ENCODE results near the gene SMS. TPM values are rescaled to one million over a fixed set of nuclear protein-coding genes. Genes with fewer than 3 reads are reported as not detected.

SMS gene
- total and polyA plus RNA-seq, 2 of the 13 experiments (the other 11 are each of a cell fraction or from before 2014, with no cell fraction given): 40.5 to 91.9 TPM

DNA sequence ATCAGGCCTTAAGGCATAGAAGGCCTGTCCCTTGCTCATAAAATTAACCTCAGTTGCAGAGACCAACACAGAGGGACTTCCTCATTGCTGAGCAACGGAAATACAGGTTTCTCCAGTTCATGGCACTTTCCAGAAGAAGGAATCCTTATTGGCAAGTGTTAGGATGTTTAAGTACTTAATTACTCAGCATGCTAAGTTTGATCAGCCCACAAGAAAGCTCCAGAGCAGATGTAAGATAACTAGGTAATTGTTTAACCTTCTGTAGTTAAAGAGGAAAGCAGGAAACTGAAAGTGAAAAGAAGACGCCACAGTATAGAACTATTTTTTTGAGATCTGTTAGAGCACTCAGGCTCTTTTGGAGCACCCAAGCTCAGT is 33.5 kb downstream of the SMS start:
- Histone ChIP-seq H3K27ac (ENCODE audit: extremely low read length, insufficient read depth, low read length) (no peak overlapping the region), H3K9me3 (ENCODE audit: low read length) (no peaks in the 10 kb centered on the region), H3K9ac (ENCODE audit: insufficient read depth, low read depth, low read length) (no peak overlapping the region), H3K4me2 (ENCODE audit: low read depth, low read length) (no peak overlapping the region), H3K4me3 (replicated peaks in 1 of 3; ENCODE audit: insufficient read depth in 1 of 3, low read depth in 2 of 3, low read length in 3 of 3) (no peak overlapping the region), H3K36me3 (replicated peaks in 1 of 2; ENCODE audit: control insufficient read depth in 1 of 2, insufficient read depth in 2 of 2, low read length in 2 of 2) (peaks cover 0 to 3% of the 10 kb centered on the region in 2 experiments; a peak in 3 of 5 replicates), H3K27me3 (ENCODE audit: control insufficient read depth in 1 of 2, insufficient read depth in 2 of 2, low read length in 2 of 2) (no peaks in the 10 kb centered on the region), H3K4me1 (ENCODE audit: insufficient read depth, low read length) (peaks cover 10% of the 10 kb centered on the region), H3K79me2 (ENCODE audit: insufficient read depth, low read length) (no peaks in the 10 kb centered on the region), H2AFZ (ENCODE audit: low read length) (no peak overlapping the region), H4K20me1 (ENCODE audit: insufficient read depth, low read length) (no peaks in the 10 kb centered on the region)
- intact Hi-C loops (cut with micrococcal nuclease; ENCODE audit: unreplicated experiment): loop anchor here (10.0 kb wide), 1 partner anchor 139 kb away; the partner anchor contains the start of gene MBTPS2
- 94% methylated on average over 2 of the region's 2 CpGs for WGBS (ENCODE audit: low lambda C conversion rate)
- ATAC-seq (no peak), DNase-seq (ENCODE audit: low spot score) (no peak), FAIRE-seq (no peak)
- POLR2A ChIA-PET: no interaction called here
- CTCF ChIA-PET (ENCODE audit: low intra/inter-chr PET ratio, low total read pairs): no interaction called here
- BruUV-seq (replicated peaks): no TSS peak
- in situ Hi-C loops (cut with HindIII; ENCODE audit: extremely low pct_ligation_motif_present, low pct_unique_long_range_greater_than_20kb): no loop called here
- TF ChIP-seq KAT2B (IDR thresholded peaks at IDR 0.05; ENCODE audit: borderline replicate concordance, low read depth, low read length): no peak
- TF ChIP-seq ZNF337 (CRISPR knock-in tag; IDR thresholded peaks at IDR 0.05; ENCODE audit: borderline replicate concordance, low read depth): no peak
- TF ChIP-seq RARA (CRISPR knock-in tag; IDR thresholded peaks at IDR 0.05): no peak
- no peak for TF ChIP-seq FOXJ3 (CRISPR knock-in tag; IDR thresholded peaks at IDR 0.05; ENCODE audit: borderline replicate concordance)
- TF ChIP-seq FOSL1 (CRISPR knock-in tag; IDR thresholded peaks at IDR 0.05; ENCODE audit: borderline replicate concordance): no peak
- no peak for TF ChIP-seq ZNF251 (CRISPR knock-in tag; IDR thresholded peaks at IDR 0.05)
- TF ChIP-seq RFX1 (IDR thresholded peaks at IDR 0.05): no peak
- TF ChIP-seq ZNF234 (CRISPR knock-in tag; conservative IDR thresholded peaks at IDR 0.05): no peak
- TF ChIP-seq ZC3H4 (CRISPR knock-in tag; IDR thresholded peaks at IDR 0.05; ENCODE audit: borderline replicate concordance): no peak
- no peak for TF ChIP-seq PAWR (CRISPR knock-in tag; IDR thresholded peaks at IDR 0.05; ENCODE audit: borderline replicate concordance)
- no peak for TF ChIP-seq ZNF841 (CRISPR knock-in tag; IDR thresholded peaks at IDR 0.05; ENCODE audit: borderline replicate concordance)
- TF ChIP-seq KLF13 (CRISPR knock-in tag; IDR thresholded peaks at IDR 0.05): no peak
- no peak for TF ChIP-seq EED (CRISPR knock-in tag; IDR thresholded peaks at IDR 0.05)
- TF ChIP-seq, protein P1, sequence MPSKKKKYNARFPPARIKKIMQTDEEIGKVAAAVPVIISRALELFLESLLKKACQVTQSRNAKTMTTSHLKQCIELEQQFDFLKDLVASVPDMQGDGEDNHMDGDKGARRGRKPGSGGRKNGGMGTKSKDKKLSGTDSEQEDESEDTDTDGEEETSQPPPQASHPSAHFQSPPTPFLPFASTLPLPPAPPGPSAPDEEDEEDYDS (CRISPR knock-in tag; IDR thresholded peaks at IDR 0.05): no peak
- TF ChIP-seq, protein P2, sequence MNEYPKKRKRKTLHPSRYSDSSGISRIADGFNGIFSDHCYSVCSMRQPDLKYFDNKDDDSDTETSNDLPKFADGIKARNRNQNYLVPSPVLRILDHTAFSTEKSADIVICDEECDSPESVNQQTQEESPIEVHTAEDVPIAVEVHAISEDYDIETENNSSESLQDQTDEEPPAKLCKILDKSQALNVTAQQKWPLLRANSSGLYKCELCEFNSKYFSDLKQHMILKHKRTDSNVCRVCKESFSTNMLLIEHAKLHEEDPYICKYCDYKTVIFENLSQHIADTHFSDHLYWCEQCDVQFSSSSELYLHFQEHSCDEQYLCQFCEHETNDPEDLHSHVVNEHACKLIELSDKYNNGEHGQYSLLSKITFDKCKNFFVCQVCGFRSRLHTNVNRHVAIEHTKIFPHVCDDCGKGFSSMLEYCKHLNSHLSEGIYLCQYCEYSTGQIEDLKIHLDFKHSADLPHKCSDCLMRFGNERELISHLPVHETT (CRISPR knock-in tag; conservative IDR thresholded peaks at IDR 0.05): no peak
- TF ChIP-seq FLYWCH1 (CRISPR knock-in tag; IDR thresholded peaks at IDR 0.05): no peak
- no peak for TF ChIP-seq LCORL (IDR thresholded peaks at IDR 0.05)
- no peak for TF ChIP-seq LCORL (CRISPR knock-in tag; IDR thresholded peaks at IDR 0.05)
- TF ChIP-seq, protein P3, sequence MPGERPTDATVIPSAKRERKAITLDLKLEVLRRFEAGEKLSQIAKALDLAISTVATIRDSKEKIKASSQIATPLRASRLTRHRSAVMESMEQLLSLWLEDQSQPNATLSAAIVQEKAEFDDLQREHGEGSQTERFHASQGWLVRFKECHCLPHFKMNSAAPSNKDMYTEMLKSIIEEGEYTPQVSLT (CRISPR knock-in tag; IDR thresholded peaks at IDR 0.05; ENCODE audit: borderline replicate concordance, low read depth): no peak

Measured in HepG2 (cell line).